ENCODE data around the gene ZNF570. TPM values are rescaled to one million over a fixed set of nuclear protein-coding genes. Genes with fewer than 3 reads are reported as not detected.

Gene ZNF570
- polyA plus RNA-seq, 1 of the 3 experiments (the other 2 are of a cell fraction) = 1.5 TPM

- peak; percentile 40 for TF ChIP-seq POLR2AphosphoS5 (IDR thresholded peaks at IDR 0.05; ENCODE audit: low read depth, low read length)
- TF ChIP-seq TAF1 (IDR thresholded peaks at IDR 0.05; ENCODE audit: borderline replicate concordance, low read depth, low read length) = peak; percentile 89
- TF ChIP-seq GATA2 (CRISPR knock-in tag; IDR thresholded peaks at IDR 0.05) = no peak
- TF ChIP-seq RCOR1 (IDR thresholded peaks at IDR 0.05; ENCODE audit: low read length) = peak; percentile 53; the same call in 1 of the 2 replicates
- TF ChIP-seq EP300 (IDR thresholded peaks at IDR 0.05; ENCODE audit: borderline replicate concordance in 1 of 2, low read depth in 1 of 2, low read length in 1 of 2) = no peak
- TF ChIP-seq TCF12 (IDR thresholded peaks at IDR 0.05) = peak; percentile 39; the same call in 1 of the 2 replicates
- peak; percentile 94 for TF ChIP-seq CHD2 (IDR thresholded peaks at IDR 0.05; ENCODE audit: low read length, partially characterized antibody)
- peak; percentile 83 for TF ChIP-seq MXI1 (IDR thresholded peaks at IDR 0.05; ENCODE audit: low read depth, low read length)
- TF ChIP-seq USF2 (IDR thresholded peaks at IDR 0.05; ENCODE audit: borderline replicate concordance, low read depth, low read length) = no peak
- TF ChIP-seq SIN3A (IDR thresholded peaks at IDR 0.05; ENCODE audit: borderline replicate concordance, low read depth, low read length) = peak; percentile 77
- peak; percentile 95 for TF ChIP-seq GABPA (IDR thresholded peaks at IDR 0.05; ENCODE audit: low read depth)
These were observed 2.2 kb upstream of the ZNF570 start, which contains the start of gene ZNF569 (continued) for GRCh38 chr19:37466798-37467607.

GRCh38 chr19:37467608-37468090 lies 1.5 kb upstream of the ZNF570 start:
- ChIA-PET CTCF (interaction anchor here (1.4 to 2.2 kb wide), 3 partner anchors 14 to 96 kb away, joined by 3 to 7 read pairs (median 5); no protein-coding TSS in a partner anchor), POLR2A (interaction anchor here (1.0 to 2.0 kb wide), 4 partner anchors 39 to 670 kb away, joined by 3 to 15 read pairs (median 6); partner anchors contain the start of genes ZNF527, ZNF573 and ZNF793)
- no peak for TF ChIP-seq EP300 (IDR thresholded peaks at IDR 0.05; ENCODE audit: borderline replicate concordance in 1 of 2, low read depth in 1 of 2, low read length in 1 of 2)
- TF ChIP-seq GABPA (IDR thresholded peaks at IDR 0.05; ENCODE audit: low read depth) = no peak
- TF ChIP-seq REST (IDR thresholded peaks at IDR 0.05; ENCODE audit: low read depth, low read length) = no peak
- TF ChIP-seq YY1 (IDR thresholded peaks at IDR 0.05; ENCODE audit: low read depth) = no peak
- TF ChIP-seq SMC3 (IDR thresholded peaks at IDR 0.05; ENCODE audit: low read depth, low read length) = no peak
- Histone ChIP-seq H3K27me3 (ENCODE audit: insufficient read depth) (no peaks in the 10 kb centered on the region), H3K4me2 (peak overlapping the region; percentile 82), H3K9me2 (no peaks in the 10 kb centered on the region), H3K4me1 (ENCODE audit: control insufficient read depth in 1 of 2, insufficient read depth in 2 of 2, low read depth in 1 of 2, low read length in 1 of 2) (peaks cover 0 to 9% of the 10 kb centered on the region in 2 experiments; a peak in 2 of 4 replicates), H3K36me3 (replicated peaks in 1 of 2; ENCODE audit: control insufficient read depth in 1 of 2, insufficient read depth in 2 of 2, low read length in 1 of 2) (peaks cover 23 to 43% of the 10 kb centered on the region in 2 experiments), H4K20me1 (ENCODE audit: insufficient read depth) (no peaks in the 10 kb centered on the region), H3F3A (replicated peaks; ENCODE audit: insufficient read depth) (peaks cover 10% of the 10 kb centered on the region), H2AFZ (ENCODE audit: low read depth) (peak overlapping the region; percentile 89), H3K4me3 (ENCODE audit: low read depth in 2 of 2, low read length in 1 of 2) (peak overlapping the region; percentile 91), H3K79me2 (ENCODE audit: insufficient read depth) (peaks cover 30% of the 10 kb centered on the region), H3K9me3 (no peaks in the 10 kb centered on the region), H3K27ac (ENCODE audit: low read depth in 2 of 2, low read length in 1 of 2) (peak overlapping the region; percentile 78 to 97; a peak in 3 of 4 replicates), H3K9ac (peak overlapping the region; percentile 79; the same call in 1 of the 2 replicates)
- no peak for DNase-seq
- 36% methylated on average over 18 of the region's 18 CpGs for WGBS (ENCODE audit: low lambda C conversion rate)
